ENCODE data around the gene SLC19A3.
"Not testable (repeated sequence)": the region's sequence is repeated elsewhere in the genome, so short reads cannot be mapped to it uniquely, and the experiment has no call there.

SLC19A3 gene

DNA sequence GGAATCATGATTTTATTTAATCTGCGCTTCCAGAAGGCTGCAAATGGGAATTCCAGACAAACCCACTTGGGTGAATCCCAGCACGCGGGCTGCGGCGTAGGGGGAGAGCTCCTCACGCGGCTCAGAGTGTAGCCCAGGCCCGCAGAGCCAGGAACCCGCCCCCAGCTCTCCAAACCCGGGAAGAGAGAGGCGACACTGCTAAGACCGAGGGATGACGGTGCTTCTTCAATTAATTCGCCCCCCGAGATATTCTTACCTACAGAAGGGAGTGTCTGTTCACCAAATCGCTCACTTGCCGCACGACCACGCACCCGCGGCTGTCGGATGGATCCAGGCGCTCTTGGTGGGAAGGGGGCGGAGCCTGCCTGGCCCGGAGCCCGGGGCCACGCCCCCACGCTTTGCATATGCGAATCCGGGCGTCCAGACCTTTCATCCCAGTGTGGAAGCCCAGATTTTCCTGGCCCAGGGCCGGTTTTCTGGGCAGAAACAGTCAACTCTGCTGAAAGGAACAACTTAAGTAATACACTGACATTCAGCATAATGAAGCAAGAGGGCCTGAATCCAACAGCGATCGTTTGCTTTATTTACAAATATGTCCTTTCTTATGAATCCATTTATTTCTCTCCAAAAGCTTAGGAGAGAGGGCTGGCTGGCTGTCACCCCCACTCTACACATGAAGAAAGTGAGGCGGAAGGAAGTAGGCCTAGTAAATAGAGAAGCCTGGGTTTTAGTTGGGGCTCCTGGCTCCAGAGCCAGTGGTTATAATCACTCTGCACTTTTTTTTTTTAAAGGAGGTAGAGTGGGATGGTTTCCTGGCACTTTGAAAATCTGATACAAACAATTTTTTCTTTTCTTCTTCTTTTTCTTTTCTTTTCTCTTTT is at the start of gene SLC19A3:
TSS of gene SLC19A3 (minus strand) at position 342 of the 881 bp plus-strand sequence. CDS start 15,710 bp downstream, outside the sequence.
- DNase-seq (ENCODE audit: low read depth): no peak
- TF ChIP-seq, protein P1, sequence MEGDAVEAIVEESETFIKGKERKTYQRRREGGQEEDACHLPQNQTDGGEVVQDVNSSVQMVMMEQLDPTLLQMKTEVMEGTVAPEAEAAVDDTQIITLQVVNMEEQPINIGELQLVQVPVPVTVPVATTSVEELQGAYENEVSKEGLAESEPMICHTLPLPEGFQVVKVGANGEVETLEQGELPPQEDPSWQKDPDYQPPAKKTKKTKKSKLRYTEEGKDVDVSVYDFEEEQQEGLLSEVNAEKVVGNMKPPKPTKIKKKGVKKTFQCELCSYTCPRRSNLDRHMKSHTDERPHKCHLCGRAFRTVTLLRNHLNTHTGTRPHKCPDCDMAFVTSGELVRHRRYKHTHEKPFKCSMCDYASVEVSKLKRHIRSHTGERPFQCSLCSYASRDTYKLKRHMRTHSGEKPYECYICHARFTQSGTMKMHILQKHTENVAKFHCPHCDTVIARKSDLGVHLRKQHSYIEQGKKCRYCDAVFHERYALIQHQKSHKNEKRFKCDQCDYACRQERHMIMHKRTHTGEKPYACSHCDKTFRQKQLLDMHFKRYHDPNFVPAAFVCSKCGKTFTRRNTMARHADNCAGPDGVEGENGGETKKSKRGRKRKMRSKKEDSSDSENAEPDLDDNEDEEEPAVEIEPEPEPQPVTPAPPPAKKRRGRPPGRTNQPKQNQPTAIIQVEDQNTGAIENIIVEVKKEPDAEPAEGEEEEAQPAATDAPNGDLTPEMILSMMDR (IDR thresholded peaks at IDR 0.05; ENCODE audit: low read depth, low read length, missing control alignments): no peak
- H3K4me3 ChIP-seq (ENCODE audit: low read depth, low read length): no peak within 1 kb of the TSS

DNA sequence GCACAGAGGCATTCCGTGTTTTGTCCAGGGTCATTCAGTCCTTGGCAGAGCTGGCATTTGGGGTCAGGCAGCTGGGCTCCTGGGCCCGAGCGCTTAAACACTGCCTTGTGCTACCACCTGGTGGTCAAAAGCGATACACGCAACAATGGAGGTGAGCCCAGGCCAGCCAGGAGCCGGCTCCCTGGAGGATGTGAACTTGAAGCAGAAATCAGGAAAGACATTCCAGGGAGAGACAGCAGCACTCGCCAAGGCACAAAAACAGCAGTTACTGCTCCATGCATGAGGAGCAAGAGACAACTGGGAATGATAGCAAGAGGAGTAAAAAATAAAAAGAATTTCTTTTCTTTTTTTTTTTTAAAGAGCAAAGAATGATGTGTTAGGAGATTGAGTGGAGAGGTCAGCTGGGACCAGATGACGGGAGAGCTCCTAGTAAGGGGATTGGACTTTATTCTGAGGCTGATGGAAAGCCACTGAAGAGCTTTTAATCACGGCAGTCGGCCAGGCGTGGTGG is 48.6 kb upstream of the SLC19A3 start:
- H3K4me3 ChIP-seq (ENCODE audit: low read depth, low read length): no peak overlapping the region
- DNase-seq (ENCODE audit: low read depth): no peak
- TF ChIP-seq, protein P1 (IDR thresholded peaks at IDR 0.05; ENCODE audit: low read depth, low read length, missing control alignments): peak; percentile 78

DNA sequence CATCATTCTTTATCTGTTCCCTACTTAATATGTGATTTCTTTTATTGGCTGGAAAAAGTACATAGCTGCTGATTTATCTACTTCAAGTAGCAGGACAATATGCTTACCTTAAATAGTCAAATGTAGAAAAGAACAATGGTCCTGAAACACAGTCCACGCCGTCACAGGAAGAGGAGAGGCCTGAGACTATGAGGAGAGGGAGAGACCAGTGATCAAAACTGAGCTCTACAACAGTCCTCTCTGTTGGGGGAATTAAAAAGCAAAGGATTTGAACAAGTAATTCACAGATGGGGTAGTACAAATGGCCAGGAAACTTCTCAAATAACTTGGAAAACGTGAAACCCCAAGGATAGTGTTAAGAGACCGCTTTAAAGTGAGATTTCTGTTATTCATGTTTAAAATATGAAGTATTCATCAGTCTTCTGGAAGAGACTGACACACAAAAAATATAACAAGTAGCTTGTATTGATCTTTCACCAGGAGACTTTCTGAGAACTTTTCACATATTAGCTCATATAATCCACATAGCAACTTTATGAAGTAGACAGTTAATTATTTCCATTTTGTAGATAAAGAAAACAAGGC is 48.1 kb upstream of the SLC19A3 start:
- DNase-seq (ENCODE audit: low read depth): no peak
- TF ChIP-seq, protein P1 (IDR thresholded peaks at IDR 0.05; ENCODE audit: low read depth, low read length, missing control alignments): no peak
- H3K4me3 ChIP-seq (ENCODE audit: low read depth, low read length): no peak overlapping the region

DNA sequence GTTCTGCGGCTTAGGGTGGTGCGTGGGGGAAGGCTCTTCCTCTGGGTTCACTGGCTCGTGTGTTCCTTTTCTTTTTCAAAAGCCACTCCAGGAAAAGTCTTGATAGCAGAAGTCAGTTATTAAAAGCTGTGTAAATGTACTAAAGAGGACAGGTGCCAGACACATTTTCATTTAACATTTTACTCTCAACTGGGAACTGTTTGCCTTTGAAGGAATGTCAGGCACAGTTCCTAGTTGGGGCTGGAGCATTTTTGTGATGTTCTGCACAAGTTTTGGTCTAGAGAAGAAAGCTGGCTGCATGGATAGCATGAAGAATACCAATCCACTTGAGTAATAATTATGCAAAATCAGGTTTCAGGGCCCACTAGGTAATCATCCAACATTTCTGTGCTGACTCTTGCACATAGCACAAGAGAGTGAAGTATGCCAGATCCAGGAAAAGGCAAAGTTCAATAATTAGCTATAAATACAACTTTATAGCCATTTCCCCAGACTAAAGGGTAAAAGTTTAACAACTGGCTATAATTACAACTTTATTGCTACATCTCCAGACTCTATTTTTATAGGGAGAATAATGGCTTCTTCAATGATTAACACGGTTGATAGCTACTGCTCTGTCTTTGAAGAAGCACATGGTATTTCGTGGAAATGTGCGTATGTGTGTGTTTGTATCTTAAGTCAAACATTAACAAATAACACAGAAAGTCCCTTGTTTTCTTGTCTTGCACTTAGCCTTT is 44.1 kb upstream of the SLC19A3 start:
- DNase-seq (ENCODE audit: low read depth): no peak
- no peak overlapping the region for H3K4me3 ChIP-seq (ENCODE audit: low read depth, low read length)
- TF ChIP-seq, protein P1 (IDR thresholded peaks at IDR 0.05; ENCODE audit: low read depth, low read length, missing control alignments): no peak

GRCh38 chr2:227759411-227760118 is 41.7 kb upstream of the SLC19A3 start:
- TF ChIP-seq, protein P1 (IDR thresholded peaks at IDR 0.05; ENCODE audit: low read depth, low read length, missing control alignments): no peak
- H3K4me3 ChIP-seq (ENCODE audit: low read depth, low read length): no peak overlapping the region
- DNase-seq (ENCODE audit: low read depth): no peak

DNA sequence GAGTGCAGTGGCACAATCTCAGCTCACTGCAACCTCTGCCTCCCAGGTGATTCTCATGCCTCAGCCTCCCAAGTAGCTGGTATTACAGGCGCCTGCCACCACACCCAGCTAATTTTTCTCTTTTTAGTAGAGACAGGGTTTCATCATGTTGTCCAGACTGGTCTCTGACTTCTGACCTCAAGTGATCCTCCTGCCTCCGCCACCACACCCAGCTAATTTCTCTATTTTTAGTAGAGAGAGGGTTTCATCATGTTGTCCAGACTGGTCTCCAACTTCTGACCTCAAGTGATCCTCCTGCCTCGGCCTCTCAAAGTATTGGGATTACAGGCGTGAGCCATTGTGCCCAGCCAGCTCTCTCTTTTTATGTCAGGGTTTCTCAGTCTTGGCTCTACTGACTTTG is 38.4 kb upstream of the SLC19A3 start:
- not testable (repeated sequence) for H3K4me3 ChIP-seq (ENCODE audit: low read depth, low read length); DNase-seq (ENCODE audit: low read depth)
